Measurements from ENCODE around the gene DUSP11. TPM values are rescaled to one million over a fixed set of nuclear protein-coding genes. Genes with fewer than 3 reads are reported as not detected.
"Not testable (repeated sequence)": the region's sequence is repeated elsewhere in the genome, so short reads cannot be mapped to it uniquely, and the experiment has no call there.

The DUSP11 gene
- total RNA-seq, 1 donor from 2014 or later: 29.8 TPM

GRCh38 chr2:73764945-73765344, 15.0 kb downstream of the DUSP11 start:
- TF ChIP-seq CTCF (IDR thresholded peaks at IDR 0.05; ENCODE audit: insufficient read depth, low read length, poor library complexity, severe bottlenecking): no peak
- Histone ChIP-seq H3K4me3 (ENCODE audit: low read depth, low read length) (no peak overlapping the region), H3K27me3 (ENCODE audit: control insufficient read depth, insufficient read depth, low read length) (no peaks in the 10 kb centered on the region), H3K36me3 (ENCODE audit: control insufficient read depth, insufficient read depth, low read length) (peaks cover 1% of the 10 kb centered on the region)
- no peak for DNase-seq (ENCODE audit: low read depth)

GRCh38 chr2:73762571-73762970, 17.3 kb downstream of the DUSP11 start:
- Histone ChIP-seq H3K36me3 (ENCODE audit: control insufficient read depth, insufficient read depth, low read length) (peaks cover 1% of the 10 kb centered on the region), H3K27me3 (ENCODE audit: control insufficient read depth, insufficient read depth, low read length) (no peaks in the 10 kb centered on the region), H3K4me3 (ENCODE audit: low read depth, low read length) (no peak overlapping the region)
- TF ChIP-seq CTCF (IDR thresholded peaks at IDR 0.05; ENCODE audit: insufficient read depth, low read length, poor library complexity, severe bottlenecking): no peak
- no peak for DNase-seq (ENCODE audit: low read depth)

GRCh38 chr2:73759904-73760303, 20.0 kb downstream of the DUSP11 start:
- DNase-seq (ENCODE audit: low read depth): no peak
- no peak for TF ChIP-seq CTCF (IDR thresholded peaks at IDR 0.05; ENCODE audit: insufficient read depth, low read length, poor library complexity, severe bottlenecking)
- Histone ChIP-seq H3K27me3 (ENCODE audit: control insufficient read depth, insufficient read depth, low read length) (no peaks in the 10 kb centered on the region), H3K36me3 (ENCODE audit: control insufficient read depth, insufficient read depth, low read length) (no peaks in the 10 kb centered on the region), H3K4me3 (ENCODE audit: low read depth, low read length) (no peak overlapping the region)

- no peak for DNase-seq (ENCODE audit: low read depth)
- Histone ChIP-seq H3K36me3 (ENCODE audit: control insufficient read depth, insufficient read depth, low read length) (no peaks in the 10 kb centered on the region), H3K4me3 (ENCODE audit: low read depth, low read length) (no peak overlapping the region), H3K27me3 (ENCODE audit: control insufficient read depth, insufficient read depth, low read length) (no peaks in the 10 kb centered on the region)
- no peak for TF ChIP-seq CTCF (IDR thresholded peaks at IDR 0.05; ENCODE audit: insufficient read depth, low read length, poor library complexity, severe bottlenecking)
These were observed 20.6 kb downstream of the DUSP11 start for GRCh38 chr2:73759285-73759764.

- not testable (repeated sequence) for H3K36me3 ChIP-seq (ENCODE audit: control insufficient read depth, insufficient read depth, low read length); DNase-seq (ENCODE audit: low read depth); H3K27me3 ChIP-seq (ENCODE audit: control insufficient read depth, insufficient read depth, low read length); H3K4me3 ChIP-seq (ENCODE audit: low read depth, low read length)
These were observed 25.6 kb downstream of the DUSP11 start for GRCh38 chr2:73754332-73754731.

GRCh38 chr2:73749314-73749713, 30.6 kb downstream of the DUSP11 start:
- TF ChIP-seq CTCF (IDR thresholded peaks at IDR 0.05; ENCODE audit: insufficient read depth, low read length, poor library complexity, severe bottlenecking): no peak
- Histone ChIP-seq H3K27me3 (ENCODE audit: control insufficient read depth, insufficient read depth, low read length) (no peaks in the 10 kb centered on the region), H3K36me3 (ENCODE audit: control insufficient read depth, insufficient read depth, low read length) (peaks cover 2% of the 10 kb centered on the region), H3K4me3 (ENCODE audit: low read depth, low read length) (no peak overlapping the region)
- DNase-seq (ENCODE audit: low read depth): no peak
